HG02642 (cell line): ENCODE measurements around the gene RUNX2.
"Not testable (repeated sequence)": the region's sequence is repeated elsewhere in the genome, so short reads cannot be mapped to it uniquely, and the experiment has no call there.

ENCODE experiments used
- ATAC-seq: cut with Tn5 transposase; IDR thresholded peaks from one replicate; pipeline ENCODE4 v1.9.1; 2021; ENCODE audit warnings: mild to moderate bottlenecking; ENCODE audit not compliant: unreplicated experiment, poor library complexity

The RUNX2 gene

GRCh38 chr6:45327956-45328522 is at the start of gene RUNX2:
Gene RUNX2 (plus strand): TSS chr6:45328330. CDS start chr6:45328727, 397 bp downstream.
- ATAC-seq: no peak

- ATAC-seq: no peak
These were observed 49.8 kb upstream of the RUNX2 start for GRCh38 chr6:45278367-45278766.

- ATAC-seq: not testable (repeated sequence)
These were observed 41.4 kb upstream of the RUNX2 start for GRCh38 chr6:45286707-45287106.

GRCh38 chr6:45289751-45290514 is 38.2 kb upstream of the RUNX2 start:
- ATAC-seq: no peak

GRCh38 chr6:45293306-45293705 is 34.8 kb upstream of the RUNX2 start:
- ATAC-seq: no peak

GRCh38 chr6:45294065-45294701 is 33.9 kb upstream of the RUNX2 start:
- ATAC-seq: not testable (repeated sequence)

- no peak for ATAC-seq
These were observed 30.8 kb upstream of the RUNX2 start for GRCh38 chr6:45297320-45297719.

- ATAC-seq: no peak
These were observed 29.0 kb upstream of the RUNX2 start for GRCh38 chr6:45299096-45299581.

GRCh38 chr6:45300736-45301135 is 27.4 kb upstream of the RUNX2 start:
- ATAC-seq: no peak

GRCh38 chr6:45301348-45302142 is 26.6 kb upstream of the RUNX2 start:
- ATAC-seq: no peak

- no peak for ATAC-seq
These were observed 25.3 kb upstream of the RUNX2 start for GRCh38 chr6:45302832-45303231.

GRCh38 chr6:45305546-45305945 is 22.6 kb upstream of the RUNX2 start:
- ATAC-seq: no peak

GRCh38 chr6:45310118-45310788 is 17.9 kb upstream of the RUNX2 start:
- ATAC-seq: no peak

GRCh38 chr6:45314146-45314545 is 14.0 kb upstream of the RUNX2 start:
- ATAC-seq: no peak

- no peak for ATAC-seq
These were observed 7.8 kb upstream of the RUNX2 start for GRCh38 chr6:45320349-45320748.

GRCh38 chr6:45323656-45324224 is 4.4 kb upstream of the RUNX2 start:
- ATAC-seq: no peak

GRCh38 chr6:45326698-45327417 is 1.3 kb upstream of the RUNX2 start:
- no peak for ATAC-seq

- ATAC-seq: no peak
These were observed 393 bp downstream of the RUNX2 start for GRCh38 chr6:45328523-45328922.

GRCh38 chr6:45344900-45345299 is 16.8 kb downstream of the RUNX2 start:
- ATAC-seq: no peak
